DOHH2 (cell line): Measurements from ENCODE around the gene MAP1B.

Source experiments
- H3F3A ChIP-seq: fragments of 200-600 bp; sonication (generic), shearing (Covaris generic); 2 replicates; pipeline ENCODE4 v1.6.0; 2016; ENCODE audit warnings: antibody characterized with exemption, mild to moderate bottlenecking; ENCODE audit not compliant: control insufficient read depth, insufficient read depth
- H3K27ac ChIP-seq: fragments of 200-600 bp; sonication (generic); 2 replicates; pipeline ENCODE4 v1.5.1; 2014; ENCODE audit warnings: low read depth, mild to moderate bottlenecking, low read length, moderate library complexity
- H3K27me3 ChIP-seq: fragments of 200-600 bp; sonication (generic); 2 replicates; pipeline ENCODE4 v1.6.1; 2014; ENCODE audit warnings: mild to moderate bottlenecking, low read length, mixed read lengths; ENCODE audit not compliant: control insufficient read depth
- H3K36me3 ChIP-seq: fragments of 200-600 bp; sonication (generic); 2 replicates; pipeline ENCODE4 v1.6.1; 2014; ENCODE audit warnings: mild to moderate bottlenecking, low read length, moderate library complexity, mixed read lengths; ENCODE audit not compliant: control insufficient read depth
- H3K4me1 ChIP-seq: fragments of 200-600 bp; sonication (generic); 2 replicates; pipeline ENCODE4 v1.6.1; 2014; ENCODE audit warnings: mild to moderate bottlenecking, low read length, mixed read lengths; ENCODE audit not compliant: control insufficient read depth
- H3K4me2 ChIP-seq: fragments of 200-600 bp; sonication (generic); 2 replicates; pipeline ENCODE4 v1.6.0; 2014; ENCODE audit warnings: mild to moderate bottlenecking, low read length, moderate library complexity
- H3K4me3 ChIP-seq: fragments of 200-600 bp; sonication (generic); 2 replicates; pipeline ENCODE4 v1.5.1; 2014; ENCODE audit warnings: mild to moderate bottlenecking, low read length, mixed read lengths
- H3K79me2 ChIP-seq: fragments of 200-600 bp; sonication (generic); 2 replicates; pipeline ENCODE4 v1.6.1; 2014; ENCODE audit warnings: mild to moderate bottlenecking, low read length, mixed read lengths; ENCODE audit not compliant: control insufficient read depth
- H3K9me2 ChIP-seq: fragments of 200-600 bp; sonication (generic); replicated peaks from 2 replicates; pipeline ENCODE4 v1.6.1; 2014; ENCODE audit warnings: mild to moderate bottlenecking, low read length, mixed read lengths; ENCODE audit not compliant: control insufficient read depth
- H3K9me3 ChIP-seq: fragments of 200-600 bp; sonication (generic); 2 replicates; pipeline ENCODE4 v1.6.1; 2014; ENCODE audit warnings: antibody characterized with exemption, low read length, mixed read lengths; ENCODE audit not compliant: control insufficient read depth, insufficient read depth
- H4K20me1 ChIP-seq: fragments of 200-600 bp; sonication (generic); 2 replicates; pipeline ENCODE4 v1.6.0; 2014; ENCODE audit warnings: low read depth, mild to moderate bottlenecking, antibody characterized with exemption, low read length, moderate library complexity; ENCODE audit not compliant: control insufficient read depth, insufficient read depth
- CTCF ChIP-seq: fragments of 200-600 bp; sonication (generic); IDR thresholded peaks from one replicate; pipeline ENCODE4 v1.5.1; 2014; ENCODE audit warnings: antibody characterized with exemption, mild to moderate bottlenecking, low read depth, low read length; ENCODE audit not compliant: poor library complexity, severe bottlenecking
- EZH2phosphoT487 ChIP-seq: fragments of 200-600 bp; sonication (generic); IDR thresholded peaks from 2 replicates; pipeline ENCODE4 v1.6.1; 2017; ENCODE audit warnings: borderline replicate concordance, mild to moderate bottlenecking, antibody characterized with exemption, low read length, moderate library complexity, mixed read lengths

Gene MAP1B

GRCh38 chr5:72067682-72068470 lies 39.4 kb upstream of the MAP1B start:
- H4K20me1 ChIP-seq, result no peaks in the 10 kb centered on the region
- H3K27me3 ChIP-seq, result no peaks in the 10 kb centered on the region
- H3K9me2 ChIP-seq, result no peaks in the 10 kb centered on the region
- no peaks in the 10 kb centered on the region for H3K79me2 ChIP-seq
- H3K4me3 ChIP-seq, result no peak overlapping the region
- H3K4me1 ChIP-seq, result no peaks in the 10 kb centered on the region
- H3F3A ChIP-seq, result no peaks in the 10 kb centered on the region
- no peak for TF ChIP-seq EZH2phosphoT487
- TF ChIP-seq CTCF, result no peak
- no peak overlapping the region for H3K27ac ChIP-seq
- H3K9me3 ChIP-seq, result no peaks in the 10 kb centered on the region
- H3K36me3 ChIP-seq, result no peaks in the 10 kb centered on the region
- H3K4me2 ChIP-seq, result no peak overlapping the region

GRCh38 chr5:72070529-72070928 lies 36.7 kb upstream of the MAP1B start:
- Histone ChIP-seq H3K4me2 (no peak overlapping the region), H3K79me2 (no peaks in the 10 kb centered on the region), H3K4me3 (no peak overlapping the region), H3K27ac (no peak overlapping the region), H3K9me2 (no peaks in the 10 kb centered on the region), H4K20me1 (no peaks in the 10 kb centered on the region), H3K27me3 (0 out of 2 replicates have a peak, but pooled peaks cover 2% of the 10 kb centered on the region), H3F3A (no peaks in the 10 kb centered on the region), H3K9me3 (no peaks in the 10 kb centered on the region), H3K4me1 (no peaks in the 10 kb centered on the region), H3K36me3 (no peaks in the 10 kb centered on the region)
- no peak for TF ChIP-seq CTCF
- TF ChIP-seq EZH2phosphoT487, result no peak

GRCh38 chr5:72071906-72072305 lies 35.4 kb upstream of the MAP1B start:
- H3F3A ChIP-seq, result no peaks in the 10 kb centered on the region
- no peaks in the 10 kb centered on the region for H3K9me3 ChIP-seq
- H3K27ac ChIP-seq, result no peak overlapping the region
- H3K9me2 ChIP-seq, result no peaks in the 10 kb centered on the region
- H3K79me2 ChIP-seq, result no peaks in the 10 kb centered on the region
- no peaks in the 10 kb centered on the region for H4K20me1 ChIP-seq
- no peak for TF ChIP-seq CTCF
- TF ChIP-seq EZH2phosphoT487, result no peak
- H3K4me1 ChIP-seq, result no peaks in the 10 kb centered on the region
- H3K36me3 ChIP-seq, result no peaks in the 10 kb centered on the region
- H3K4me3 ChIP-seq, result no peak overlapping the region
- no peak overlapping the region for H3K4me2 ChIP-seq
- H3K27me3 ChIP-seq, result peaks cover 6% of the 10 kb centered on the region; the same call in 1 of the 2 replicates
